A673 (cell line): Measurements from ENCODE around the gene PRKCI.
"Not testable (repeated sequence)": the region's sequence is repeated elsewhere in the genome, so short reads cannot be mapped to it uniquely, and the experiment has no call there.

Experiments
- EZH2 ChIP-seq: fragments of 200-600 bp; sonication (generic); IDR thresholded peaks from 2 replicates; pipeline ENCODE4 v1.6.1; 2017; ENCODE audit warnings: borderline replicate concordance, low read depth, mild to moderate bottlenecking, mixed read lengths, antibody characterized with exemption, low read length; ENCODE audit not compliant: poor library complexity, severe bottlenecking
- TF ChIP-seq, protein P1 (sequence below): fragments of 300-800, 200-600 bp; sonication (generic); conservative IDR thresholded peaks from 2 replicates; pipeline ENCODE4 v1.5.1; 2017; ENCODE audit warnings: low read depth, mild to moderate bottlenecking, antibody characterized with exemption, low read length, moderate library complexity, mixed read lengths

DNA sequence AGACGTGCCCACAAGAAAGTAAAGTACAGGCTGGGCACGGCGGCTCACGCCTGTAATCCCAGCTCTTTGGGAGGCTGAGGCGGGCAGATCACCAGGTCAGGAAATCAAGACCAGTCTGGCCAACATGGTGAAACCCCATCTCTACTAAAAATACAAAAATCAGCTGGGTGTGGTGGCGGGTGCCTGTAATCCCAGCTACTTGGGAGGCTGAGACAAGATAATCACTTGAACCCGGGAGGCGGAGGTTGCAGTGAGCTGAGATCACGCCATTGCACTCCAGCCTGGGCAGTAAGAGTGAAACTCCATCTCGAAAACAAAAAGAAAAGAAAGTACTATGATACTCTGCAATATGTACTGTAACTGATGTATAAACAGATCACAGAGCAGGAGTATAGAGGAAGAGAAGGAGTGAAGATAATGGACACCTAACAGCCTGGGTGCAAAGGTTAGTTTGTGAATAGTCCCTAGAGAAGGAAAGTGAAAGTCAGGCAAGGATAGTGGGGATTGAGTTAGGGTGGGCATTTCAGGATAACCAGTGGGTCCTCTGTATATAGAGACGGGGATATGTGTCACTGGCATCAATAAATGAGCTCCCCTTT lies 16.0 kb upstream of the PRKCI start:
- TF ChIP-seq, protein P1, sequence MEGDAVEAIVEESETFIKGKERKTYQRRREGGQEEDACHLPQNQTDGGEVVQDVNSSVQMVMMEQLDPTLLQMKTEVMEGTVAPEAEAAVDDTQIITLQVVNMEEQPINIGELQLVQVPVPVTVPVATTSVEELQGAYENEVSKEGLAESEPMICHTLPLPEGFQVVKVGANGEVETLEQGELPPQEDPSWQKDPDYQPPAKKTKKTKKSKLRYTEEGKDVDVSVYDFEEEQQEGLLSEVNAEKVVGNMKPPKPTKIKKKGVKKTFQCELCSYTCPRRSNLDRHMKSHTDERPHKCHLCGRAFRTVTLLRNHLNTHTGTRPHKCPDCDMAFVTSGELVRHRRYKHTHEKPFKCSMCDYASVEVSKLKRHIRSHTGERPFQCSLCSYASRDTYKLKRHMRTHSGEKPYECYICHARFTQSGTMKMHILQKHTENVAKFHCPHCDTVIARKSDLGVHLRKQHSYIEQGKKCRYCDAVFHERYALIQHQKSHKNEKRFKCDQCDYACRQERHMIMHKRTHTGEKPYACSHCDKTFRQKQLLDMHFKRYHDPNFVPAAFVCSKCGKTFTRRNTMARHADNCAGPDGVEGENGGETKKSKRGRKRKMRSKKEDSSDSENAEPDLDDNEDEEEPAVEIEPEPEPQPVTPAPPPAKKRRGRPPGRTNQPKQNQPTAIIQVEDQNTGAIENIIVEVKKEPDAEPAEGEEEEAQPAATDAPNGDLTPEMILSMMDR: not testable (repeated sequence)
- TF ChIP-seq EZH2: not testable (repeated sequence)
